HCT116 (cell line): Measurements from ENCODE around the gene LRP2BP. TPM values are rescaled to one million over a fixed set of nuclear protein-coding genes. Genes with fewer than 3 reads are reported as not detected.

Experiments used
- POLR2AphosphoS5 ChIP-seq: IDR thresholded peaks from 2 replicates; pipeline ENCODE4 v1.6.1; 2011; ENCODE audit warnings: mild to moderate bottlenecking, low read depth, low read length, moderate library complexity
- RAD21 ChIP-seq: IDR thresholded peaks from 2 replicates; pipeline ENCODE4 v1.6.1; 2012; ENCODE audit warnings: low read depth, mild to moderate bottlenecking
- REST ChIP-seq: IDR thresholded peaks from 2 replicates; pipeline ENCODE4 v1.6.1; 2012; ENCODE audit warnings: low read depth
- SP1 ChIP-seq: IDR thresholded peaks from 2 replicates; pipeline ENCODE4 v1.6.1; 2012; ENCODE audit warnings: low read depth
- SRF ChIP-seq: IDR thresholded peaks from 2 replicates; pipeline ENCODE4 v1.6.1; 2012; ENCODE audit warnings: low read depth
- ZBTB33 ChIP-seq: IDR thresholded peaks from 2 replicates; pipeline ENCODE4 v1.6.1; 2011; ENCODE audit warnings: mild to moderate bottlenecking, low read length, moderate library complexity; ENCODE audit not compliant: insufficient replicate concordance; ENCODE audit errors: extremely low read depth
- ZFX ChIP-seq: fragments of 450-650 bp; IDR thresholded peaks from 2 replicates; pipeline ENCODE4 v1.6.1; 2017
- ZNF274 ChIP-seq: fragments of 200-500 bp; sonication (Bioruptor generic); IDR thresholded peaks from 2 replicates; pipeline ENCODE4 v1.6.1; 2014; ENCODE audit warnings: mild to moderate bottlenecking, low read depth, low read length, inconsistent platforms
- total RNA-seq: library from RNA; stranded (reverse); gene quantifications from one replicate; pipeline ENCODE4 v1.2.1, GENCODE V29; 2021; ENCODE audit not compliant: unreplicated experiment

Gene LRP2BP
- total RNA-seq, 1 experiment from 2014 or later = 2.9 TPM

DNA sequence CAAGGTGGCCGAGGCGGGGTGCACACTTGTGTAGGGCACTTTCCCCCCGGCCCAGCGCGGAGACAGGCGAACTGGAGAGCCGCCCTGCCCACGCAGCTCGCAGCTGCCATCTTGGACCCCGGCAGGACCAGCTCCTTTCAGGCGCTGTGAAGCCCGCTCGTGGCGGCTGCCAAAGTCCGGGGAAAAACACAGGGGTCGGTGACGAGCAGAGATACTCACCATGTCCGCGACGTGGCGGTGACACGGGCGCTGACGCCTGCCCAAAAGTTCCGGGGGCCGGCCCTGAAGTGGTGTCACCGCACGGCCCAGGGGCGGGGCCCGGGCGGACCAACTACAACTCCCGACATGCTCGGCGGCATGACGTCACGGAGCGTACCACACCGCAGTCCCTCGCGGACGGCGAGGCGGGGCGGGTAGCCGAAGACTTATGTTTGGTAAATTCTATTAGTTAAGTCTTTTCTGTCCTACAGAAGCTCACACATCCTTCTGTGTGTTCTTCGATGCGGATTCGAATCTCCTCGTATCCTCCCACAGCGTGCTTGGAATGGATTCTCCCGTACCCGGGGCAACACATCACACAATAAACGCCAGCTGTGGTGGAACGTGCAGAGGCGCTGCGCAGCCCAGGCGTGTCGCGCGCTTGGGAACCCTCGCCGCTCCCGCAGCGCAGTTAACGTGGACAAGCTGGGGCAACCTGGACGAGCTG, 30.1 kb upstream of the LRP2BP start, which contains the start of gene UFSP2 (continued):
- TF ChIP-seq ZBTB33 (no peak), SP1 (peak; percentile 72), RAD21 (no peak), SRF (no peak), POLR2AphosphoS5 (peak; percentile 85), ZNF274 (no peak), ZFX (peak; percentile 19; the same call in 1 of the 2 replicates), REST (no peak)
